K562 (cell line): ENCODE data around the gene ANKMY2. TPM values are rescaled to one million over a fixed set of nuclear protein-coding genes. Genes with fewer than 3 reads are reported as not detected.

Source experiments
- CBFB ChIP-seq: sonication (generic); formaldehyde crosslinking; IDR thresholded peaks from 2 replicates; pipeline ENCODE4 v1.4.0; 2020; ENCODE audit warnings: mild to moderate bottlenecking, missing genetic modification reagents
- CHAMP1 ChIP-seq: fragments of 450-650 bp; IDR thresholded peaks from 2 replicates; pipeline ENCODE4 v1.6.1; 2016; ENCODE audit warnings: mild to moderate bottlenecking
- EGR1 ChIP-seq: fragments of 450-650 bp; conservative IDR thresholded peaks from 2 replicates; pipeline ENCODE4 v1.6.1; 2017; ENCODE audit warnings: mild to moderate bottlenecking
- HDAC2 ChIP-seq: fragments of 450-650 bp; IDR thresholded peaks from 2 replicates; pipeline ENCODE4 v1.6.1; 2016; ENCODE audit warnings: mild to moderate bottlenecking
- MAFK ChIP-seq: IDR thresholded peaks from 2 replicates; pipeline ENCODE4 v1.6.1; 2011; ENCODE audit warnings: low read length, improper control_type of control experiment
- MEIS2 ChIP-seq: fragments of 450-650 bp; IDR thresholded peaks from 2 replicates; pipeline ENCODE4 v1.6.1; 2014; ENCODE audit warnings: mild to moderate bottlenecking; ENCODE audit not compliant: partially characterized antibody
- MLLT1 ChIP-seq, 2 experiments: fragments of 450-650 bp; IDR thresholded peaks; 2 replicates each; pipeline ENCODE4 v1.6.1; 2016
- MXD1 ChIP-seq: fragments of 250-450 bp; sonication (Bioruptor Pico); IDR thresholded peaks from 2 replicates; pipeline ENCODE4 v1.8.0; 2021; ENCODE audit warnings: borderline replicate concordance, mild to moderate bottlenecking, moderate library complexity; ENCODE audit not compliant: poor library complexity, severe bottlenecking
- NCOA1 ChIP-seq: fragments of 450-650 bp; IDR thresholded peaks from 2 replicates; pipeline ENCODE4 v1.6.1; 2016; ENCODE audit warnings: low read depth
- PHF20 ChIP-seq: fragments of 450-650 bp; IDR thresholded peaks from 2 replicates; pipeline ENCODE4 v1.6.1; 2018; ENCODE audit not compliant: partially characterized antibody
- TAF9B ChIP-seq: fragments of 450-650 bp; IDR thresholded peaks from 2 replicates; pipeline ENCODE4 v1.6.1; 2018; ENCODE audit warnings: mild to moderate bottlenecking; ENCODE audit not compliant: partially characterized antibody
- THRB ChIP-seq: fragments of 450-650 bp; formaldehyde crosslinking; conservative IDR thresholded peaks from 2 replicates; pipeline ENCODE4 v1.4.0; 2022; ENCODE audit warnings: mild to moderate bottlenecking, missing genetic modification characterization
- YY1 ChIP-seq, 3 experiments: IDR thresholded peaks; 2 replicates each; pipeline ENCODE4 v1.6.1; 2011; ENCODE audit warnings: low read length in 2 of 3, mild to moderate bottlenecking in 2 of 3, moderate library complexity in 2 of 3, borderline replicate concordance in 1 of 3, control low read depth in 1 of 3, low read depth in 1 of 3; ENCODE audit not compliant: insufficient read depth in 3 of 3, insufficient replicate concordance in 2 of 3, control insufficient read depth in 1 of 3, insufficient read length in 1 of 3; ENCODE audit errors: extremely low read depth in 1 of 3
- ZBED1 ChIP-seq: IDR thresholded peaks from 2 replicates; pipeline ENCODE4 v1.6.1; 2014
- ZBTB7A ChIP-seq: IDR thresholded peaks from 2 replicates; pipeline ENCODE4 v1.6.1; 2011; ENCODE audit warnings: low read depth, mild to moderate bottlenecking, low read length, moderate library complexity, borderline replicate concordance; ENCODE audit not compliant: control insufficient read depth
- ZNF121 ChIP-seq: sonication (generic); formaldehyde crosslinking; conservative IDR thresholded peaks from 2 replicates; pipeline ENCODE4 v1.8.0; 2022; ENCODE audit warnings: missing genetic modification reagents
- ZNF583 ChIP-seq: fragments of 250-450 bp; sonication (Bioruptor Pico); IDR thresholded peaks from 2 replicates; pipeline ENCODE4 v1.4.0; 2020
- ZNF79 ChIP-seq: fragments of 250-450 bp; sonication (Bioruptor Pico); IDR thresholded peaks from 2 replicates; pipeline ENCODE4 v1.4.0; 2020; ENCODE audit warnings: low read depth, mild to moderate bottlenecking, moderate library complexity
- ZSCAN32 ChIP-seq: fragments of 450-650 bp; formaldehyde crosslinking; IDR thresholded peaks from 2 replicates; pipeline ENCODE4 v1.4.0; 2020; ENCODE audit warnings: mild to moderate bottlenecking, moderate library complexity
- polyA plus RNA-seq, 8 experiments: library from polyadenylated mRNA; depleted of rRNA in 4 of 8; stranded (reverse) in 5 of 8; unstranded in 3 of 8; fragments of >200 nt; fragmentation: Nextera tagmentation in 2 of 8; fragmentation: Illumina TruSeq in 1 of 8; extraction: Ambion mirVana in 2 of 8; extraction: Trizol in 1 of 8; gene quantifications; 2 replicates each; pipeline versions ENCODE4 v1.2.1 to v1.2.3, GENCODE V29; 2011 to 2014; ENCODE audit warnings: inconsistent platforms in 1 of 8, missing spikeins in 1 of 8
- total RNA-seq, 7 experiments: library from RNA; depleted of rRNA in 6 of 7; stranded (reverse); fragments of >200 nt in 6 of 7; fragmentation: Illumina TruSeq in 2 of 7; extraction: Trizol in 2 of 7; gene quantifications; 2 replicates each; pipeline versions ENCODE4 v1.2.1 to v1.2.3, GENCODE V29; 2011 to 2021; ENCODE audit warnings: low replicate concordance in 1 of 7
- TF ChIP-seq, protein P1 (sequence below): sonication (generic); formaldehyde crosslinking; IDR thresholded peaks from 2 replicates; pipeline ENCODE4 v1.9.0; 2022; ENCODE audit warnings: mild to moderate bottlenecking, missing genetic modification reagents

Gene ANKMY2
- total and polyA plus RNA-seq, 9 of the 15 experiments (the other 6 are each of a cell fraction or from before 2014, with no cell fraction given) = 38.9 to 71.5 (median 48.8) TPM

DNA sequence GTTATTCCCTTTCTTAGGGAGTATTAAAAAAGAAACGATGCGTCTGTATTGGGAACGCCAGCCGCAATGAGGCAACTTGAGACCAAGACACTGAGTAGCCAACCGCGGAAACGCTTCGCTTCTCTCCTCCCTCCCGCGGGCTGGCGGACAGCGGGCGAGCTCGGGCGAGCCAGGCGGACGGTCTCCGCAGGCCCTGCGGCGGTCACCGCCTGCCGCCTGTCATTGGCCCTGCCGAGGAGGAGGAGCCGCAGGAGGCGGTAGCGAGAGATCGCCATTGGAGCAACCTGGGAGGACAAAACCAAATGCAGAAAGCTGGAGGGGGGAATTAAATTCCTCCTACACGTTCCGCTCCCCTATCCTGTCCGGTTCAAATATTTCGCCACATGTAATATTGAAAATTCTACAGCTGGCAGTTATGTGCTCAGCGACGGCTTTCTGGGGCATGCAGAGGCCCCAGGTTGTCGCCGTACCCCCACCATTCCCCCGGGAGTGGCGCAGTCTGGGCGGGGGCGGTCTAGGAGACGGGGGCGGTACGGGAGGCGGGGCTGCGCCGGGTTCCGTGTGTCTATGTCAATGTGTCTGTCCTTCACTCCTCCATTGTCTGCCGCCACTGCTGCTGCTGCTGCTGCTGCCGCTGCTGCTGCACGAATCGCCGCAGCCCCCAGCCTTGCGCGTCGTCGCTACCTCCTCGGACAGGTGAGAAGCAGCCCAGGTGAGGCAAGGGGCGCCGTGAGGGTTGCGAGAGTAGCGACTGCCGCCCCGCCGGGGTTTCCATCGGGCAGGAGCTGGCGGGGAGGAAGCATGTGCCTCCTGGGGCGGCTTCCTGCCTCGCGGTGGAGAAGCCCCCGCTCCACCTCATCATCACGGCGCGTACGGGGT, at the start of gene ANKMY2, which contains the start of gene BZW2 (continued):
- TF ChIP-seq MLLT1 (IDR thresholded peaks at IDR 0.05) (peak; percentile 63 to 71; a peak in 3 of 4 replicates), ZNF583 (no peak), MXD1 (CRISPR knock-in tag) (peak; percentile 68), ZBED1 (0 out of 2 replicates have a peak, but pooled peaks have one; percentile 53), TAF9B (peak; percentile 93), ZNF121 (no peak), CBFB (CRISPR knock-in tag) (peak; percentile 90), HDAC2 (no peak), ZNF79 (CRISPR knock-in tag) (0 out of 2 replicates have a peak, but pooled peaks have one; percentile 29), ZBTB7A (0 out of 2 replicates have a peak, but pooled peaks have one; percentile 32), MEIS2 (peak; percentile 6), THRB (CRISPR knock-in tag) (peak; percentile 74; the same call in 1 of the 2 replicates), PHF20 (peak; percentile 38), NCOA1 (peak; percentile 23; the same call in 1 of the 2 replicates), CHAMP1 (peak; percentile 75; the same call in 1 of the 2 replicates), YY1 (IDR thresholded peaks at IDR 0.05; ENCODE audit: borderline replicate concordance in 1 of 3, control insufficient read depth in 1 of 3, extremely low read depth in 1 of 3, insufficient read depth in 3 of 3, insufficient read length in 1 of 3, insufficient replicate concordance in 2 of 3, low read depth in 1 of 3, low read length in 2 of 3) (peak; percentile 20 to 85 (median 77)), EGR1 (peak; percentile 100), MAFK (no peak), ZSCAN32 (CRISPR knock-in tag) (0 out of 2 replicates have a peak, but pooled peaks have one; percentile 21)
- TF ChIP-seq, protein P1, sequence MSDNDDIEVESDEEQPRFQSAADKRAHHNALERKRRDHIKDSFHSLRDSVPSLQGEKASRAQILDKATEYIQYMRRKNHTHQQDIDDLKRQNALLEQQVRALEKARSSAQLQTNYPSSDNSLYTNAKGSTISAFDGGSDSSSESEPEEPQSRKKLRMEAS (CRISPR knock-in tag) = peak; percentile 80
